SK-N-SH (cell line): ENCODE measurements around the gene SHB. TPM values are rescaled to one million over a fixed set of nuclear protein-coding genes. Genes with fewer than 3 reads are reported as not detected.
A peak's percentile ranks its signal among the peaks of the same experiment; 100 is the strongest.

Source experiments
- CHD2 ChIP-seq: fragments of 150-350 bp; IDR thresholded peaks from 2 replicates; pipeline ENCODE4 v1.6.1; 2018; ENCODE audit warnings: low read length; ENCODE audit not compliant: partially characterized antibody
- ELF1 ChIP-seq: IDR thresholded peaks from 2 replicates; pipeline ENCODE4 v1.4.0; 2012
- FOXJ3 ChIP-seq: sonication (generic); formaldehyde crosslinking; IDR thresholded peaks from 2 replicates; pipeline ENCODE4 v1.5.1; 2020; ENCODE audit warnings: mild to moderate bottlenecking, missing genetic modification reagents
- FOXM1 ChIP-seq: IDR thresholded peaks from 2 replicates; pipeline ENCODE4 v1.4.0; 2012; ENCODE audit warnings: low read depth, mild to moderate bottlenecking
- GABPA ChIP-seq: IDR thresholded peaks from 2 replicates; pipeline ENCODE4 v1.4.0; 2012; ENCODE audit warnings: low read depth, mild to moderate bottlenecking
- GATA2 ChIP-seq: sonication (generic); formaldehyde crosslinking; IDR thresholded peaks from 2 replicates; pipeline ENCODE4 v1.5.0; 2020; ENCODE audit warnings: mild to moderate bottlenecking, missing genetic modification reagents
- MXI1 ChIP-seq: IDR thresholded peaks from 2 replicates; pipeline ENCODE4 v1.6.1; 2012; ENCODE audit warnings: mild to moderate bottlenecking, low read depth, low read length, improper control_type of control experiment
- NRF1 ChIP-seq: IDR thresholded peaks from 2 replicates; pipeline ENCODE4 v1.6.1; 2012; ENCODE audit warnings: low read depth, mild to moderate bottlenecking, low read length
- PBX3 ChIP-seq: IDR thresholded peaks from 2 replicates; pipeline ENCODE4; 2012
- RAD21 ChIP-seq: IDR thresholded peaks from 2 replicates; pipeline ENCODE4 v1.6.1; 2012; ENCODE audit warnings: mild to moderate bottlenecking, low read length
- REST ChIP-seq: IDR thresholded peaks from 2 replicates; pipeline ENCODE4 v1.6.1; 2012; ENCODE audit warnings: mild to moderate bottlenecking, low read depth, low read length, moderate library complexity
- SIN3A ChIP-seq: IDR thresholded peaks from 2 replicates; pipeline ENCODE4 v1.6.1; 2012; ENCODE audit warnings: low read depth, mild to moderate bottlenecking, low read length, moderate library complexity, borderline replicate concordance
- TAF1 ChIP-seq: IDR thresholded peaks from 2 replicates; pipeline ENCODE4 v1.6.1; 2012; ENCODE audit warnings: low read depth, mild to moderate bottlenecking, low read length, moderate library complexity, borderline replicate concordance
- TCF12 ChIP-seq: IDR thresholded peaks from 2 replicates; pipeline ENCODE4 v1.4.0; 2012
- TEAD4 ChIP-seq: IDR thresholded peaks from 2 replicates; pipeline ENCODE4 v1.4.0; 2012; ENCODE audit warnings: mild to moderate bottlenecking, borderline replicate concordance; ENCODE audit not compliant: insufficient read depth
- polyA plus RNA-seq, 3 experiments: library from polyadenylated mRNA; depleted of rRNA; stranded (reverse); fragments of >200 nt; gene quantifications; 2 replicates each; pipeline ENCODE4 v1.2.3, GENCODE V29; 2012
- TF ChIP-seq, protein P1 (sequence below): fragments of 200-600 bp; sonication (generic); IDR thresholded peaks from 2 replicates; pipeline ENCODE4 v1.6.1; 2017; ENCODE audit warnings: antibody characterized with exemption, mild to moderate bottlenecking, moderate library complexity
- TF ChIP-seq, protein P2 (sequence below): fragments of 150-350 bp; IDR thresholded peaks from 2 replicates; pipeline ENCODE4 v1.6.1; 2016; ENCODE audit warnings: mild to moderate bottlenecking, low read depth, low read length

Gene SHB
- polyA plus RNA-seq, 1 of the 3 experiments (the other 2 are of a cell fraction) = 26.0 TPM

- TF ChIP-seq, protein P1, sequence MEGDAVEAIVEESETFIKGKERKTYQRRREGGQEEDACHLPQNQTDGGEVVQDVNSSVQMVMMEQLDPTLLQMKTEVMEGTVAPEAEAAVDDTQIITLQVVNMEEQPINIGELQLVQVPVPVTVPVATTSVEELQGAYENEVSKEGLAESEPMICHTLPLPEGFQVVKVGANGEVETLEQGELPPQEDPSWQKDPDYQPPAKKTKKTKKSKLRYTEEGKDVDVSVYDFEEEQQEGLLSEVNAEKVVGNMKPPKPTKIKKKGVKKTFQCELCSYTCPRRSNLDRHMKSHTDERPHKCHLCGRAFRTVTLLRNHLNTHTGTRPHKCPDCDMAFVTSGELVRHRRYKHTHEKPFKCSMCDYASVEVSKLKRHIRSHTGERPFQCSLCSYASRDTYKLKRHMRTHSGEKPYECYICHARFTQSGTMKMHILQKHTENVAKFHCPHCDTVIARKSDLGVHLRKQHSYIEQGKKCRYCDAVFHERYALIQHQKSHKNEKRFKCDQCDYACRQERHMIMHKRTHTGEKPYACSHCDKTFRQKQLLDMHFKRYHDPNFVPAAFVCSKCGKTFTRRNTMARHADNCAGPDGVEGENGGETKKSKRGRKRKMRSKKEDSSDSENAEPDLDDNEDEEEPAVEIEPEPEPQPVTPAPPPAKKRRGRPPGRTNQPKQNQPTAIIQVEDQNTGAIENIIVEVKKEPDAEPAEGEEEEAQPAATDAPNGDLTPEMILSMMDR = 0 out of 2 replicates have a peak, but pooled peaks have one; percentile 13
- TF ChIP-seq CHD2 = no peak
- TF ChIP-seq GATA2 (CRISPR knock-in tag) = peak; percentile 66
- peak; percentile 59 for TF ChIP-seq PBX3
- TF ChIP-seq TAF1 = no peak
- TF ChIP-seq, protein P2, sequence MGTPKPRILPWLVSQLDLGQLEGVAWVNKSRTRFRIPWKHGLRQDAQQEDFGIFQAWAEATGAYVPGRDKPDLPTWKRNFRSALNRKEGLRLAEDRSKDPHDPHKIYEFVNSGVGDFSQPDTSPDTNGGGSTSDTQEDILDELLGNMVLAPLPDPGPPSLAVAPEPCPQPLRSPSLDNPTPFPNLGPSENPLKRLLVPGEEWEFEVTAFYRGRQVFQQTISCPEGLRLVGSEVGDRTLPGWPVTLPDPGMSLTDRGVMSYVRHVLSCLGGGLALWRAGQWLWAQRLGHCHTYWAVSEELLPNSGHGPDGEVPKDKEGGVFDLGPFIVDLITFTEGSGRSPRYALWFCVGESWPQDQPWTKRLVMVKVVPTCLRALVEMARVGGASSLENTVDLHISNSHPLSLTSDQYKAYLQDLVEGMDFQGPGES = no peak
- peak; percentile 1; the same call in 1 of the 2 replicates for TF ChIP-seq RAD21
- TF ChIP-seq ELF1 = no peak; the same call in 1 of the 2 replicates
- no peak for TF ChIP-seq FOXJ3
- TF ChIP-seq MXI1 = peak; percentile 79
- TF ChIP-seq GABPA = no peak
- TF ChIP-seq REST = no peak
- TF ChIP-seq NRF1 = no peak
- TF ChIP-seq TEAD4 = peak; percentile 25; the same call in 1 of the 2 replicates
- TF ChIP-seq SIN3A = peak; percentile 26; the same call in 1 of the 2 replicates
- TF ChIP-seq FOXM1 = no peak
- peak; percentile 63 for TF ChIP-seq TCF12
Measured at GRCh38 chr9:37938121-37938891, 130.7 kb downstream of the SHB start (continued).
